ENCODE data around the gene CHAT.

DNA sequence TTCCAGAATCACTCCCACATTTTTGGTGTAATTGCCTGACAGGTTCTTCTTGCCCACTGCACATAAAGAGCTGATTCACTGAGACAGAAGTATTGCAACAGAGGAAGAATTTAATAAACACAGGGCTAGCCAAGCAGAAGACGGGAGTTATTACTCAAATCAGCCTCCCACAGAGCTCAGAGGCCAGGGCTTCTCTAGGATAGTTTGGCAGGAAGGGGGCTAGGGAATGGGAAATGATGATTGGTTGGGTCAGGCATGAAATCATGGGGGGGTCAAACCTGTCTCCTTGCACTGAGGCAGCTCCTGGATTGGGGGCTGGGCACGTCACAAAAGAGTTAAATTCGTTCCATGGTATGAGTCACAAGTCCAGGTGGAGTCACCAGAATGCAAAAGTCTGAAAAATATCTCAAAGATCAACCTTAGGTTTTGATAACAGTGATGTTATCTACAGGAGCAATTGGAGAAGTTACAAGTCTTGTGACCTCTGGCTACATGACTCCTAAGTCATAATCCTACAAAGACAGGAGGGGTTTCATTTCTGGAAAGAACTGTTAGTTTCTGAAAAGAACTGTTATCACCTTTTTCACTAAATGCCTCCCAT is 44.7 kb upstream of the CHAT start:
- no peak for TF ChIP-seq CTCF (IDR thresholded peaks at IDR 0.05 in 4 of 5, conservative IDR thresholded peaks at IDR 0.05 in 1 of 5)
- TF ChIP-seq POLR2A (IDR thresholded peaks at IDR 0.05): no peak

All from gastrocnemius medialis (tissue), 4 donors.